IMR-90 (cell line): ENCODE data around the gene ATP6V1E1. TPM values are rescaled to one million over a fixed set of nuclear protein-coding genes. Genes with fewer than 3 reads are reported as not detected.

Source experiments
- ATAC-seq: fragments of 200-7000 bp; cut with Tn5 transposase; 2 replicates; pipeline ENCODE4 v1.9.1; 2020; ENCODE audit warnings: low read depth, mild to moderate bottlenecking, moderate library complexity
- BruUV-seq: library from RNA; stranded (reverse); fragments of 400-500 nt; replicated peaks from 2 replicates; lab custom pipeline; 2021; lab: Mats Ljungman, UMichigan
- CTCF ChIA-PET: fragments of 300-600 bp; formaldehyde crosslinking; extraction: SDS; loops from one replicate; lab custom pipeline; 2021; ENCODE audit warnings: antibody characterized with exemption; lab: Yijun Ruan, JAX
- POLR2A ChIA-PET: fragments of 300-600 bp; sonication (Branson Sonifier 250); formaldehyde crosslinking; loops from one replicate; lab custom pipeline; 2022; ENCODE audit warnings: antibody characterized with exemption; ENCODE audit not compliant: unreplicated experiment; lab: Charles Lee
- DNase-seq: peaks from one replicate; pipeline ENCODE4 v3.0.0; 2013
- H2AFZ ChIP-seq: replicated peaks from 2 replicates; pipeline ENCODE3; 2013; ENCODE audit warnings: low read length, mild to moderate bottlenecking; ENCODE audit not compliant: poor library complexity
- H2AK5ac ChIP-seq: 2 replicates; pipeline ENCODE4 v1.6.1; 2013; ENCODE audit warnings: low read depth, low read length, inconsistent platforms
- H2AK9ac ChIP-seq: replicated peaks from 2 replicates; pipeline ENCODE3; 2013; ENCODE audit warnings: mild to moderate bottlenecking, low read depth, low read length, moderate library complexity; ENCODE audit not compliant: poor library complexity
- H2BK120ac ChIP-seq: 2 replicates; pipeline ENCODE4 v1.6.1; 2013; ENCODE audit warnings: low read depth, low read length, inconsistent platforms
- H2BK15ac ChIP-seq: 3 replicates; pipeline ENCODE4 v1.6.1; 2013; ENCODE audit warnings: low read depth, low read length, inconsistent platforms
- H2BK20ac ChIP-seq: 2 replicates; pipeline ENCODE4 v1.6.1; 2013; ENCODE audit warnings: low read depth, mild to moderate bottlenecking, inconsistent platforms, low read length, moderate library complexity
- H2BK5ac ChIP-seq: 2 replicates; pipeline ENCODE4 v1.6.1; 2013; ENCODE audit warnings: mild to moderate bottlenecking, low read depth, low read length, inconsistent platforms; ENCODE audit not compliant: poor library complexity, severe bottlenecking
- H3K14ac ChIP-seq: replicated peaks from 2 replicates; pipeline ENCODE4 v1.6.1; 2013; ENCODE audit warnings: low read depth, low read length, inconsistent platforms
- H3K18ac ChIP-seq: 2 replicates; pipeline ENCODE4 v1.6.1; 2013; ENCODE audit warnings: low read depth, low read length, control low read depth
- H3K23ac ChIP-seq: 2 replicates; pipeline ENCODE4 v1.6.1; 2013; ENCODE audit warnings: low read depth, low read length, inconsistent platforms
- H3K27ac ChIP-seq: 2 replicates; pipeline ENCODE4 v1.5.1; 2013; ENCODE audit warnings: mild to moderate bottlenecking, control low read depth, low read length; ENCODE audit not compliant: insufficient read depth
- H3K27me3 ChIP-seq: 2 replicates; pipeline ENCODE4 v1.6.1; 2013; ENCODE audit warnings: low read length; ENCODE audit not compliant: control insufficient read depth, insufficient read depth
- H3K36me3 ChIP-seq: 2 replicates; pipeline ENCODE4 v1.6.1; 2013; ENCODE audit warnings: low read length, mixed read lengths; ENCODE audit not compliant: control insufficient read depth, insufficient read depth
- H3K4ac ChIP-seq: 2 replicates; pipeline ENCODE4 v1.6.1; 2013; ENCODE audit warnings: low read depth, low read length, inconsistent platforms
- H3K4me1 ChIP-seq: 2 replicates; pipeline ENCODE4 v1.6.1; 2013; ENCODE audit warnings: low read length, mixed read lengths; ENCODE audit not compliant: control insufficient read depth, insufficient read depth
- H3K4me2 ChIP-seq: 2 replicates; pipeline ENCODE4 v1.6.1; 2013; ENCODE audit warnings: low read depth, mild to moderate bottlenecking, control low read depth, low read length, moderate library complexity
- H3K4me3 ChIP-seq: 2 replicates; pipeline ENCODE4 v1.5.1; 2013; ENCODE audit warnings: low read depth, mild to moderate bottlenecking, control low read depth, low read length, moderate library complexity; ENCODE audit not compliant: insufficient read depth
- H3K56ac ChIP-seq: 2 replicates; pipeline ENCODE4 v1.6.1; 2013; ENCODE audit warnings: low read length, inconsistent platforms; ENCODE audit not compliant: insufficient read depth; ENCODE audit errors: extremely low read depth
- H3K79me1 ChIP-seq, 2 experiments: 2 replicates each; pipeline ENCODE4 v1.6.1; 2013; ENCODE audit warnings: low read length in 2 of 2, inconsistent platforms in 1 of 2, low read depth in 1 of 2
- H3K9ac ChIP-seq: 2 replicates; pipeline ENCODE4 v1.6.1; 2013; ENCODE audit warnings: low read depth, low read length, control low read depth
- H3K9me1 ChIP-seq: 2 replicates; pipeline ENCODE4 v1.6.1; 2013; ENCODE audit warnings: low read length, inconsistent platforms; ENCODE audit not compliant: insufficient read depth
- H3K9me3 ChIP-seq: 2 replicates; pipeline ENCODE4 v1.6.1; 2013; ENCODE audit warnings: low read length; ENCODE audit not compliant: control insufficient read depth, insufficient read depth
- H4K20me1 ChIP-seq: 2 replicates; pipeline ENCODE4 v1.6.1; 2013; ENCODE audit warnings: low read length, inconsistent platforms; ENCODE audit not compliant: insufficient read depth
- H4K5ac ChIP-seq: 2 replicates; pipeline ENCODE4 v1.6.1; 2013; ENCODE audit warnings: mild to moderate bottlenecking, low read depth, low read length, control low read depth
- H4K8ac ChIP-seq, 2 experiments: 2 replicates each; pipeline ENCODE4 v1.6.1; 2013; ENCODE audit warnings: low read depth in 2 of 2, low read length in 2 of 2, control low read depth in 1 of 2, inconsistent platforms in 1 of 2
- H4K91ac ChIP-seq: 2 replicates; pipeline ENCODE4 v1.6.1; 2013; ENCODE audit warnings: low read depth, low read length, inconsistent platforms; ENCODE audit not compliant: insufficient read depth
- BHLHE40 ChIP-seq: fragments of 150-350 bp; IDR thresholded peaks from 2 replicates; pipeline ENCODE4 v1.6.1; 2016; ENCODE audit warnings: mild to moderate bottlenecking, low read depth, low read length
- CHD1 ChIP-seq: IDR thresholded peaks from 2 replicates; pipeline ENCODE4 v1.6.1; 2012; ENCODE audit warnings: low read depth, low read length, improper control_type of control experiment
- MAFK ChIP-seq: IDR thresholded peaks from 2 replicates; pipeline ENCODE4 v1.6.1; 2012; ENCODE audit warnings: low read depth, low read length, improper control_type of control experiment
- USF2 ChIP-seq: fragments of 150-350 bp; IDR thresholded peaks from 2 replicates; pipeline ENCODE4 v1.6.1; 2017; ENCODE audit warnings: mild to moderate bottlenecking, antibody characterized with exemption, low read length, low read depth
- WGBS, 2 experiments: methylation state at CpG; one replicate each; pipeline versions ENCODE4 v1.1.5 to v1.1.7; 2013; ENCODE audit warnings: missing lambda C conversion rate in 2 of 2; ENCODE audit not compliant: insufficient read length in 1 of 2; ENCODE audit errors: extremely low coverage in 2 of 2; 5-methylcytosine and 5-hydroxymethylcytosine counted together
- dilution Hi-C: fragments of 300-500 bp; cut with HindIII; formaldehyde crosslinking; loops from one replicate; pipeline ENCODE4 v1.14.3; 2018; ENCODE audit warnings: low sequenced_read_pairs; ENCODE audit not compliant: unreplicated experiment
- in situ Hi-C: fragments of 300-500 bp; cut with MboI; formaldehyde crosslinking; loops from 3 replicates; pipeline ENCODE4 v1.14.3; 2019; ENCODE audit warnings: low sequenced_read_pairs, inconsistent platforms, mixed read lengths
- intact Hi-C: fragments of 100-400 bp; cut with micrococcal nuclease; formaldehyde crosslinking; loops from 2 replicates; pipeline ENCODE4 v1.10.0; 2022
- polyA plus RNA-seq, 3 experiments: library from polyadenylated mRNA; depleted of rRNA; stranded (reverse); fragments of >200 nt; gene quantifications; 2 replicates each; pipeline ENCODE4 v1.2.3, GENCODE V29; 2012; ENCODE audit warnings: low replicate concordance in 1 of 3
- total RNA-seq: library from RNA; depleted of rRNA; stranded (reverse); fragments of >200 nt; gene quantifications from 2 replicates; pipeline ENCODE4 v1.2.3, GENCODE V29; 2012
- TF ChIP-seq, protein P1 (sequence below): fragments of 150-350 bp; IDR thresholded peaks from 2 replicates; pipeline ENCODE4 v1.6.1; 2016; ENCODE audit warnings: low read depth, mild to moderate bottlenecking, low read length, moderate library complexity, borderline replicate concordance

ATP6V1E1 gene
- total and polyA plus RNA-seq, 2 of the 4 experiments (the other 2 are of a cell fraction) = 144 to 148 TPM

DNA sequence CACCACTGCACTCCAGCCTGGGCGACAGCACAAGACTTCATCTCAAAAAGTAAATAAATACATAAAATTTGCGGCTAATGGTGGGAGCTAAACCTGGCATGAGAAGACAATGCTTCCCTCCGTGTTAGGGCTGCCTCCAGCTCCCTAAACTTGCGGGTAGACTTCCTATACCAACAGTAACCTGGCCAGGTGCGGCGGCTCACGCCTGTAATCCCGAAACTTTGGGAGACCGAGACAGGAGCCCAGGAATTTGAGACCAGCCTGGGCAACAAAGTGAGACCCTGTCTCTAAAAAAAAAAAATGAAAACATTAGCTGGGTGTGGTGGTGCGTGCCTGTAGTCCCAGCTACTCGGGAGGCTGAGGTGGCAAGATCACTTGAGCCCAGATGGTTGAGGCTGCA lies 39.9 kb downstream of the ATP6V1E1 start:
- no peak overlapping the region for H2BK5ac ChIP-seq
- ChIA-PET CTCF (interaction anchor here (1.2 kb wide), 1 partner anchor 18 kb away, joined by 3 read pairs; no protein-coding TSS in a partner anchor), POLR2A (no interaction called here)
- WGBS, 2 experiments = no CpG with 5 or more reads among the region's 11 CpGs
- no peak for ATAC-seq
- H3K79me1 ChIP-seq = no peaks in the 10 kb centered on the region
- no peaks in the 10 kb centered on the region for H3K9me1 ChIP-seq
- no peak overlapping the region for H2AK9ac ChIP-seq
- H3K23ac ChIP-seq = no peak overlapping the region
- H3K9me3 ChIP-seq = no peaks in the 10 kb centered on the region
- H3K9ac ChIP-seq = no peak overlapping the region
- H3K4me2 ChIP-seq = no peak overlapping the region
- H2BK120ac ChIP-seq = no peak overlapping the region
- H3K56ac ChIP-seq = no peak overlapping the region
- no peak for DNase-seq
- H2BK20ac ChIP-seq = no peak overlapping the region
- dilution Hi-C loops = no loop called here
- H3K4ac ChIP-seq = no peak overlapping the region
- H3K27ac ChIP-seq = no peak overlapping the region
- H3K27me3 ChIP-seq = no peaks in the 10 kb centered on the region
- no peak overlapping the region for H3K4me3 ChIP-seq
- in situ Hi-C loops = no loop called here
- no peak overlapping the region for H2AFZ ChIP-seq
- peaks cover 26% of the 10 kb centered on the region for H3K36me3 ChIP-seq
- no peak overlapping the region for H2AK5ac ChIP-seq
- H4K20me1 ChIP-seq = no peaks in the 10 kb centered on the region
- H2BK15ac ChIP-seq = no peak overlapping the region
- no peaks in the 10 kb centered on the region for H3K4me1 ChIP-seq
- H3K14ac ChIP-seq = no peak overlapping the region
- no peak for TF ChIP-seq MAFK
- TF ChIP-seq USF2 = no peak
- no peak for TF ChIP-seq BHLHE40
- TF ChIP-seq CHD1 = no peak
- TF ChIP-seq, protein P1, sequence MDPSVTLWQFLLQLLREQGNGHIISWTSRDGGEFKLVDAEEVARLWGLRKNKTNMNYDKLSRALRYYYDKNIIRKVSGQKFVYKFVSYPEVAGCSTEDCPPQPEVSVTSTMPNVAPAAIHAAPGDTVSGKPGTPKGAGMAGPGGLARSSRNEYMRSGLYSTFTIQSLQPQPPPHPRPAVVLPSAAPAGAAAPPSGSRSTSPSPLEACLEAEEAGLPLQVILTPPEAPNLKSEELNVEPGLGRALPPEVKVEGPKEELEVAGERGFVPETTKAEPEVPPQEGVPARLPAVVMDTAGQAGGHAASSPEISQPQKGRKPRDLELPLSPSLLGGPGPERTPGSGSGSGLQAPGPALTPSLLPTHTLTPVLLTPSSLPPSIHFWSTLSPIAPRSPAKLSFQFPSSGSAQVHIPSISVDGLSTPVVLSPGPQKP = no peak
- BruUV-seq = no TSS peak
- no peak overlapping the region for H4K91ac ChIP-seq
- H3K18ac ChIP-seq = no peak overlapping the region
- H4K8ac ChIP-seq = no peak overlapping the region
- intact Hi-C loops = loop anchor here (5.0 kb wide), 1 partner anchor 64 kb away; no protein-coding TSS in a partner anchor
- no peak overlapping the region for H4K5ac ChIP-seq
